GM18520 (cell line): ENCODE data around the gene LRRC43.
"Not testable (repeated sequence)": the region's sequence is repeated elsewhere in the genome, so short reads cannot be mapped to it uniquely, and the experiment has no call there.

Source experiments
- ATAC-seq: cut with Tn5 transposase; IDR thresholded peaks from one replicate; pipeline ENCODE4 v1.9.1; 2021; ENCODE audit not compliant: unreplicated experiment

Gene LRRC43

GRCh38 chr12:122192441-122192840, 9.5 kb downstream of the LRRC43 start:
- ATAC-seq = no peak

GRCh38 chr12:122194804-122195203, 11.9 kb downstream of the LRRC43 start:
- no peak for ATAC-seq

GRCh38 chr12:122195405-122195804, 12.5 kb downstream of the LRRC43 start:
- ATAC-seq = no peak

GRCh38 chr12:122197612-122197966, 14.7 kb downstream of the LRRC43 start:
- no peak for ATAC-seq

GRCh38 chr12:122199484-122200355, 16.8 kb downstream of the LRRC43 start:
- no peak for ATAC-seq

GRCh38 chr12:122200541-122201175, 17.7 kb downstream of the LRRC43 start:
- no peak for ATAC-seq

GRCh38 chr12:122201381-122201780, 18.5 kb downstream of the LRRC43 start:
- ATAC-seq = no peak

- ATAC-seq = no peak
Observed at GRCh38 chr12:122202017-122202416, 19.1 kb downstream of the LRRC43 start.

GRCh38 chr12:122202811-122203210, 19.9 kb downstream of the LRRC43 start:
- ATAC-seq = not testable (repeated sequence)

GRCh38 chr12:122203301-122204166, 20.6 kb downstream of the LRRC43 start, which contains the start of gene B3GNT4:
Gene B3GNT4 (plus strand): TSS chr12:122203709. CDS start chr12:122204619, 910 bp downstream.
- ATAC-seq = no peak

- ATAC-seq = no peak
Observed at GRCh38 chr12:122204167-122205052, 21.5 kb downstream of the LRRC43 start.

GRCh38 chr12:122205053-122205925, 22.4 kb downstream of the LRRC43 start:
- no peak for ATAC-seq

GRCh38 chr12:122206111-122206881, 23.4 kb downstream of the LRRC43 start:
- no peak for ATAC-seq

- ATAC-seq = no peak
Observed at GRCh38 chr12:122206976-122207375, 24.1 kb downstream of the LRRC43 start.

- ATAC-seq = no peak
Observed at GRCh38 chr12:122207391-122207790, 24.5 kb downstream of the LRRC43 start.

- no peak for ATAC-seq
Observed at GRCh38 chr12:122208073-122208820, 25.3 kb downstream of the LRRC43 start.

GRCh38 chr12:122215771-122216170, 32.8 kb downstream of the LRRC43 start:
- no peak for ATAC-seq

- no peak for ATAC-seq
Observed at GRCh38 chr12:122216445-122216844, 33.5 kb downstream of the LRRC43 start.
